Neural cell (in vitro differentiated cells): ENCODE data around the gene SNAP25. TPM values are rescaled to one million over a fixed set of nuclear protein-coding genes. Genes with fewer than 3 reads are reported as not detected.

ENCODE experiments used
- H2AFZ ChIP-seq: fragments of 200-600, 300-800 bp; sonication (generic), shearing (Covaris generic); 2 replicates; pipeline ENCODE4 v1.6.0; 2014; ENCODE audit warnings: low read depth, mild to moderate bottlenecking, antibody characterized with exemption, low read length, moderate library complexity
- H3F3A ChIP-seq: fragments of 200-600 bp; shearing (Covaris generic); 2 replicates; pipeline ENCODE4 v1.6.1; 2016; ENCODE audit warnings: mild to moderate bottlenecking, moderate library complexity, mixed read lengths, antibody characterized with exemption, low read length; ENCODE audit not compliant: insufficient read depth, poor library complexity, severe bottlenecking
- H3K27ac ChIP-seq: fragments of 200-600, 300-800 bp; sonication (generic), shearing (Covaris generic); 2 replicates; pipeline ENCODE4 v1.5.1; 2014; ENCODE audit warnings: mild to moderate bottlenecking, low read length, moderate library complexity
- H3K27me3 ChIP-seq: fragments of 300-800, 200-600 bp; sonication (generic), shearing (Covaris generic); 2 replicates; pipeline ENCODE4 v1.6.0; 2014; ENCODE audit warnings: mild to moderate bottlenecking, low read depth, low read length, moderate library complexity; ENCODE audit not compliant: insufficient read depth
- H3K36me3 ChIP-seq: fragments of 300-800, 200-600 bp; sonication (generic), shearing (Covaris generic); 2 replicates; pipeline ENCODE4 v1.5.1; 2014; ENCODE audit warnings: mild to moderate bottlenecking, antibody characterized with exemption, low read length, moderate library complexity; ENCODE audit not compliant: insufficient read depth
- H3K4me2 ChIP-seq: fragments of 300-800, 200-600 bp; sonication (generic), shearing (Covaris generic); 2 replicates; pipeline ENCODE4 v1.6.0; 2014; ENCODE audit warnings: mild to moderate bottlenecking, low read length
- H3K4me3 ChIP-seq: fragments of 300-800, 200-600 bp; sonication (generic), shearing (Covaris generic); 2 replicates; pipeline ENCODE4 v1.5.1; 2014; ENCODE audit warnings: mild to moderate bottlenecking, low read length, moderate library complexity
- H3K79me2 ChIP-seq: fragments of 200-600 bp; shearing (Covaris generic); replicated peaks from 2 replicates; pipeline ENCODE4 v1.6.0; 2014; ENCODE audit warnings: mild to moderate bottlenecking, low read length, moderate library complexity; ENCODE audit not compliant: insufficient read depth
- H3K9ac ChIP-seq: fragments of 300-800, 200-600 bp; sonication (generic), shearing (Covaris generic); 2 replicates; pipeline ENCODE4 v1.6.1; 2016; ENCODE audit warnings: mild to moderate bottlenecking, low read length, mixed read lengths
- H3K9me2 ChIP-seq: fragments of 200-600 bp; shearing (Covaris generic); 2 replicates; pipeline ENCODE4 v1.6.1; 2016; ENCODE audit warnings: mild to moderate bottlenecking, low read length, mixed read lengths; ENCODE audit not compliant: insufficient read depth
- H3K9me3 ChIP-seq: fragments of 200-600, 300-800 bp; sonication (generic), shearing (Covaris generic); 2 replicates; pipeline ENCODE4 v1.6.1; 2016; ENCODE audit warnings: mild to moderate bottlenecking, mixed run types, low read length, moderate library complexity, mixed read lengths
- H4K20me1 ChIP-seq: fragments of 200-600 bp; shearing (Covaris generic); 2 replicates; pipeline ENCODE4 v1.6.1; 2016; ENCODE audit warnings: mild to moderate bottlenecking, mixed run types; ENCODE audit not compliant: insufficient read depth
- CTCF ChIP-seq: fragments of 450-650 bp; IDR thresholded peaks from 2 replicates; pipeline ENCODE4 v1.5.1; 2014; ENCODE audit warnings: antibody characterized with exemption, mild to moderate bottlenecking, moderate library complexity; ENCODE audit not compliant: poor library complexity, severe bottlenecking
- EP300 ChIP-seq: fragments of 450-650 bp; conservative IDR thresholded peaks from 2 replicates; pipeline ENCODE4 v1.6.1; 2014; ENCODE audit warnings: antibody characterized with exemption, mild to moderate bottlenecking, moderate library complexity; ENCODE audit not compliant: poor library complexity, severe bottlenecking
- EZH2 ChIP-seq: fragments of 200-600, 300-800 bp; shearing (Covaris generic), sonication (generic); IDR thresholded peaks from 2 replicates; pipeline ENCODE4 v1.6.1; 2014; ENCODE audit warnings: antibody characterized with exemption, low read length, borderline replicate concordance, mild to moderate bottlenecking; ENCODE audit not compliant: insufficient read depth, poor library complexity, severe bottlenecking
- MXI1 ChIP-seq: fragments of 450-650 bp; conservative IDR thresholded peaks from 2 replicates; pipeline ENCODE4 v1.6.1; 2014; ENCODE audit warnings: antibody characterized with exemption, mild to moderate bottlenecking; ENCODE audit not compliant: poor library complexity, severe bottlenecking
- POLR2AphosphoS5 ChIP-seq: IDR thresholded peaks from 2 replicates; pipeline ENCODE4 v1.6.1; 2012
- RAD21 ChIP-seq: fragments of 450-650 bp; conservative IDR thresholded peaks from 2 replicates; pipeline ENCODE4 v1.6.1; 2014; ENCODE audit warnings: antibody characterized with exemption, mild to moderate bottlenecking, moderate library complexity
- REST ChIP-seq: IDR thresholded peaks from 2 replicates; pipeline ENCODE4 v1.6.1; 2012; ENCODE audit warnings: borderline replicate concordance
- SMC3 ChIP-seq: fragments of 450-650 bp; conservative IDR thresholded peaks from 2 replicates; pipeline ENCODE4 v1.6.1; 2014; ENCODE audit warnings: antibody characterized with exemption, mild to moderate bottlenecking, moderate library complexity; ENCODE audit not compliant: poor library complexity
- TAF1 ChIP-seq: IDR thresholded peaks from 2 replicates; pipeline ENCODE4 v1.6.1; 2012; ENCODE audit warnings: low read depth
- polyA plus RNA-seq: library from polyadenylated mRNA; depleted of rRNA; stranded (reverse); fragments of >200 nt; gene quantifications from 2 replicates; pipeline ENCODE4 v1.2.3, GENCODE V29; 2014

SNAP25 gene
- polyA plus RNA-seq, 1 donor from 2014 or later = 139 TPM

- H3K27ac ChIP-seq = no peak overlapping the region
- H4K20me1 ChIP-seq = no peaks in the 10 kb centered on the region
- no peaks in the 10 kb centered on the region for H3K79me2 ChIP-seq
- no peaks in the 10 kb centered on the region for H3K27me3 ChIP-seq
- H3K9ac ChIP-seq = no peak overlapping the region
- no peak overlapping the region for H3K4me2 ChIP-seq
- H3K9me2 ChIP-seq = no peaks in the 10 kb centered on the region
- H3F3A ChIP-seq = no peaks in the 10 kb centered on the region
- H3K36me3 ChIP-seq = no peaks in the 10 kb centered on the region
- no peak overlapping the region for H3K4me3 ChIP-seq
- TF ChIP-seq MXI1 (no peak), SMC3 (no peak), REST (no peak), RAD21 (no peak), POLR2AphosphoS5 (no peak), EP300 (no peak), EZH2 (no peak), CTCF (no peak), TAF1 (no peak)
- H2AFZ ChIP-seq = no peak overlapping the region
- no peaks in the 10 kb centered on the region for H3K9me3 ChIP-seq
Measured at GRCh38 chr20:10324198-10324847, 105.7 kb downstream of the SNAP25 start.

- no peaks in the 10 kb centered on the region for H3K27me3 ChIP-seq
Measured at GRCh38 chr20:10328897-10329255, 110.2 kb downstream of the SNAP25 start.

More at GRCh38 chr20:10328897-10329255, 110.2 kb downstream of the SNAP25 start:
- H2AFZ ChIP-seq = no peak overlapping the region
- H3K36me3 ChIP-seq = no peaks in the 10 kb centered on the region
- no peak overlapping the region for H3K27ac ChIP-seq
- TF ChIP-seq EP300 (no peak), CTCF (no peak), TAF1 (no peak), RAD21 (no peak), SMC3 (no peak)
- no peaks in the 10 kb centered on the region for H4K20me1 ChIP-seq
- no peaks in the 10 kb centered on the region for H3K9me3 ChIP-seq
- no peaks in the 10 kb centered on the region for H3K79me2 ChIP-seq
- H3K9ac ChIP-seq = no peak overlapping the region
- no peak overlapping the region for H3K4me2 ChIP-seq
- no peaks in the 10 kb centered on the region for H3F3A ChIP-seq
- H3K9me2 ChIP-seq = no peaks in the 10 kb centered on the region
- no peak overlapping the region for H3K4me3 ChIP-seq
